GM12872 (cell line): ENCODE measurements around the gene LHCGR.

Experiments
- TF ChIP-seq, protein P1 (sequence below): IDR thresholded peaks from 3 replicates; pipeline ENCODE4 v1.5.1; 2011; ENCODE audit warnings: low read depth, mild to moderate bottlenecking, low read length, moderate library complexity; ENCODE audit not compliant: insufficient read depth

Gene LHCGR

DNA sequence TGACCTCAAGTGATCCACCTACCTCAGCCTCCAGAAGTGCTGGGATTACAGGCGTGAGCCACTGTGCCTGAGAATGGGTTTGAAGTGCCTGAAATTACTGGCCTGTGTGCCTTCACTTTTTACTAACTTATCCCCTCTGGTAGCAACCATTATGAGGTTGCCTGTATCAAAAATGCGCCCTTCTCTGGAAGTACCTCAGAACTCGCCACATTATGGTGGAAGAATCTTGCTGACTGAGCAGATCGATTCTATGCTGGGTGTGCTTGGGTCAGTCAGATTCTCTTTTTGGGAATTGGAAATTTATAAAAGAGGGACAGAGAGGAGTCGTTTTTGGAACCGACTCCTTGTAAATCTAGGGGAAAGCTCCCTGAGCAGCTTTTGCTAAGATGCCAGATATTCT is 8.2 kb downstream of the LHCGR start:
- TF ChIP-seq, protein P1, sequence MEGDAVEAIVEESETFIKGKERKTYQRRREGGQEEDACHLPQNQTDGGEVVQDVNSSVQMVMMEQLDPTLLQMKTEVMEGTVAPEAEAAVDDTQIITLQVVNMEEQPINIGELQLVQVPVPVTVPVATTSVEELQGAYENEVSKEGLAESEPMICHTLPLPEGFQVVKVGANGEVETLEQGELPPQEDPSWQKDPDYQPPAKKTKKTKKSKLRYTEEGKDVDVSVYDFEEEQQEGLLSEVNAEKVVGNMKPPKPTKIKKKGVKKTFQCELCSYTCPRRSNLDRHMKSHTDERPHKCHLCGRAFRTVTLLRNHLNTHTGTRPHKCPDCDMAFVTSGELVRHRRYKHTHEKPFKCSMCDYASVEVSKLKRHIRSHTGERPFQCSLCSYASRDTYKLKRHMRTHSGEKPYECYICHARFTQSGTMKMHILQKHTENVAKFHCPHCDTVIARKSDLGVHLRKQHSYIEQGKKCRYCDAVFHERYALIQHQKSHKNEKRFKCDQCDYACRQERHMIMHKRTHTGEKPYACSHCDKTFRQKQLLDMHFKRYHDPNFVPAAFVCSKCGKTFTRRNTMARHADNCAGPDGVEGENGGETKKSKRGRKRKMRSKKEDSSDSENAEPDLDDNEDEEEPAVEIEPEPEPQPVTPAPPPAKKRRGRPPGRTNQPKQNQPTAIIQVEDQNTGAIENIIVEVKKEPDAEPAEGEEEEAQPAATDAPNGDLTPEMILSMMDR: no peak

DNA sequence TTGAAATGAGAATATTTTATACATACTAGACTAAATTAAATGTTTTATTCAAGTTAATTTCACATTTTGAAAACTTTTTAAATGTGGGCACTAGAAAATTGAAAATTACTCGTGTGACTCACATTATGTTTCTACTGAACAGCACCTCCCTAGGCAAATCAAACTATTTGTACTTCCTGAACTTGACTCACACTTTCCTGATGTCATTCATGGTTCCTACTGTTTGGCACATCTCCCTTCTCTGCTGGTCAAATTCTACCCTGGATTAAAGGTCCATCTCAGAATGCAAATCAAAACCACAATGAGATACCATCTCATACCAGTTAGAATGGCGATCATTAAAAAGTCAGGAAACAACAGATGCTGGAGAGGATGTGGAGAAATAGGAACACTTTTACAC is 16.7 kb downstream of the LHCGR start:
- TF ChIP-seq, protein P1: no peak

DNA sequence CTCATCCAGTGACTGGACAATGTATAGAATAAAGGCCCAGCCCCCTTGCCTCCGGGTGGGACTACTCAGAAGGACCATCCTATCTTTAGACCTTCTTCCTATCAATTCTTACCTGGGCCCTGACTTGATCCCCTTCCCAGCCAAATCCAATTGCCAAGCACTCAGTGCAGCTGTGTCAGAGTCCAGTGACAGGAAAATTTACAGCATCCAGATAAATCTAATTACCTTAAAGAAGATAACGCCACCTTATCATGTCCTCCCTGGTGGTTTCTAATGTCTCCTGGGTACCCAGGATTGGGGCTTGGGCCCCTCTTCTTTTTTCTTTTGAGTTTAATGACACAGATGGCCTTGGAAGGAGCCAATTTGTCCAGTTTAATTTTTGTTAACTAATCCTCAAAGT is 19.3 kb downstream of the LHCGR start:
- TF ChIP-seq, protein P1: no peak

GRCh38 chr2:48734576-48735303 is 20.8 kb downstream of the LHCGR start:
- TF ChIP-seq, protein P1: no peak

DNA sequence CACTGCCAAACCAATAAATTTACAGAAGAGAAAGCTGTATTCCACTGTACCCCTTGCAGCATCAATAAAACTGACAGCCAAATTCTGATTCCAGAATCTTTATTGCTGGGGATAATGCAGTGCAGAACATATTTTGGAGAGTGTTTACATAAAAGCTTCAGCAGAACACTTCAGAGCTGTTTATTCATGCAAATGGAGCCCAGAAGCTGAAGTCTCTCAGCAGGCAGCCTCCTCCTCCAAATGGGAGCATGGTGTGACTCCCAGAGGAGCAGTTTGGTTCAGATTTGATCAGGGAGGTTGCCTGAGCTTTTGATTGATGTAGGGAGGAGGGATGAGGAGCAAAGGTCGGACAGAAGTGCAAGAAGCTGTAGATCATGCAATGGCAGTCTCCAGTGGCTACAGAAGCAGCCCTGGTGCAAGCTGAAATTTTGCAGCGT is 22.4 kb downstream of the LHCGR start:
- TF ChIP-seq, protein P1: no peak

GRCh38 chr2:48728840-48729239 is 26.7 kb downstream of the LHCGR start:
- TF ChIP-seq, protein P1: no peak

GRCh38 chr2:48728295-48728694 is 27.2 kb downstream of the LHCGR start:
- TF ChIP-seq, protein P1: no peak
